Measurements from ENCODE around the gene DENND4C.
A peak's percentile ranks its signal among the peaks of the same experiment; 100 is the strongest.
"Not testable (repeated sequence)": the region's sequence is repeated elsewhere in the genome, so short reads cannot be mapped to it uniquely, and the experiment has no call there.

The DENND4C gene

GRCh38 chr9:19224563-19224962 is 5.9 kb upstream of the DENND4C start:
- DNase-seq (ENCODE audit: low read depth in 2 of 2), result no peak

DNA sequence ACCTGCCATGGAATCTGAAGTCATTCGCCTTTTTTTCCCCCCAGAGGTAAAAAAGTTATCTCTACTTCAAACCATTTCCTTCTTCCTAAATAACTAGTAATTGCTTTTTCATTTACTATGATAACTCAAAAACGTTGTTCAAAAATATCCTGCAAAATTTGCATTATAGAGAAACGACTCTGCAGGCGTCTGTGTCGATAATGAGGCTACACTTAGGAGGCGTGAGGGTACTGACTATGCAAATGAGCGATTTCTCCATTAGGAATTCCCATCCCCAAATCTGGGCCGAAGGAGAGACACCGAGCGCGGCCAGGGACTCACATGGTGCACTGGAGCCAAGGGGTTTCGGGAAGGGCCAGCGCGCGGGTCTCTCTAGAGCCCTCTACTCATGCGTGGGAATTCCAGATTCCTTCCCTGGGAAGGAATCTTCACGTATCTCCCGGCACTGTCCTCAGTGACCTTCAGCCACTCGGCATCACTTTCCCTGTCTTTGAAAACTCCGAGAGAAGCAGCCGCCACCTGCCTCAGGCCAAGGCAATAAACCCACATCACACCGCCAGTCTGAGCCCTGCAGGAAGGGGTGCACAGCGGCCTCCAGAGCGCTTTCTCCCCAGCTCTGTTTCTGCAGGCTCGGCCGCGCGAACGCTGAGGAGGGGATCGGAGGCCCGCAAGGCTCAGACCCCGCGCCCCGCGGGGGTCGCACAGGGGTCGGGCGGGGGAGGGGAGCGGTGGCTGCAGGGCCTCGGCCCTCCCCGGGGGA is 718 bp upstream of the DENND4C start:
- peak in 1 of 2 experiments; percentile 10 for DNase-seq (ENCODE audit: low read depth in 2 of 2)

- DNase-seq (ENCODE audit: low read depth in 2 of 2), result no peak
These were observed 822 bp downstream of the DENND4C start for GRCh38 chr9:19231126-19231903.

- DNase-seq (ENCODE audit: low read depth in 2 of 2), result no peak
These were observed 1.7 kb downstream of the DENND4C start for GRCh38 chr9:19231904-19232822.

- peak in 1 of 2 experiments; percentile 12 for DNase-seq (ENCODE audit: low read depth in 2 of 2)
These were observed 2.3 kb downstream of the DENND4C start for GRCh38 chr9:19232823-19233194.

DNA sequence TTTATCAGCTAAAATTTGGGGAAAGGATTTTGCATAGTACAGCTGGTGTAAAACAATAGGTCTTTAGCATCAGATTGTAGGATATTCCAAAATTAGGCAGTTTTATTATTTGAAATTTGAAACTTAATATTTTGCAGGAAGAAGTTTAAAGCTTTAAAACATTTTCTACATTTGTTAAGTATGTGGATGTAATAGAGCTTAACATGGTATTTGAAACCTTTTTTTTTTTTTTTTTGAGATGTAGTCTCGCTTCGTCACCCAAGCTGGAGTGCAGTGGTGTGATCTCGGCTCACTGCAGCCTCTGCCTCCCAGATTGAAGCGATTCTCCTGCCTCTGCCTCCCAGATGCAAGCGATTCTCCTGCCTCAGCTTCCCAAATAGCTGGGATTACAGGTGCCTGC is 2.9 kb downstream of the DENND4C start:
- no peak for DNase-seq (ENCODE audit: low read depth in 2 of 2)

GRCh38 chr9:19239955-19240354 is 9.5 kb downstream of the DENND4C start:
- DNase-seq (ENCODE audit: low read depth in 2 of 2), result peak; percentile 15 to 20

- DNase-seq (ENCODE audit: low read depth in 2 of 2), result no peak
These were observed 11.2 kb downstream of the DENND4C start for GRCh38 chr9:19241728-19242127.

DNA sequence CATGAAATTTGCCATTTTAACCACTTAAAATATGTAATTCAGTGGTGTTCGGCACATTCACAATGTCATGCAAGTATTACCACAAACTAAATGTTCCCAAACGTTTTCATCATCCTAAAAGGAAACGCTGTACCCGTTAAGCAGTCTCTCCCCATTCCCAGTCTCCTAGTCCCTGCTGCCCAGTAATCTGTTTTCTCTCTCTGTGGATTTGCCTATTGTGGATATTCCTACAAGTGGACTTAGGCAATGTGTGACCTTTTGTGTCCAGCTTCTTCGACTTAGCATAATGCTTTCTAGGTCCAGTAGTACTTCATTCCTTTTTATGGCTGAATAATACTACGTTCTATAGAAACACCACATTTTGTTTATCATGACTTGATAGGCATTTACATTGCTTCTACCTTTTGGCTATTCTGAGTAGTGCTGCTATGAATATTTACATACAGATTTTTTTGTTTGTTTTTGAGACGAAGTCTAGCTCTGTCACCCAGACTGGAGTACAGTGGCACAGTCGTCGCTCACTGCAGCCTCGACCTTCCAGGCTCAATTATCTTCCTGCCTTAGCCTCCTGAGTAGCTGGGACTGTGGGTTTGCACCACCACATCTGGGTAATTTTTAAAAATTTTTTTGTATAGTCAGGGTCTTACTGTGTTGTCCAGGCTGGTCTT is 13.0 kb downstream of the DENND4C start:
- no peak for DNase-seq (ENCODE audit: low read depth in 2 of 2)

DNA sequence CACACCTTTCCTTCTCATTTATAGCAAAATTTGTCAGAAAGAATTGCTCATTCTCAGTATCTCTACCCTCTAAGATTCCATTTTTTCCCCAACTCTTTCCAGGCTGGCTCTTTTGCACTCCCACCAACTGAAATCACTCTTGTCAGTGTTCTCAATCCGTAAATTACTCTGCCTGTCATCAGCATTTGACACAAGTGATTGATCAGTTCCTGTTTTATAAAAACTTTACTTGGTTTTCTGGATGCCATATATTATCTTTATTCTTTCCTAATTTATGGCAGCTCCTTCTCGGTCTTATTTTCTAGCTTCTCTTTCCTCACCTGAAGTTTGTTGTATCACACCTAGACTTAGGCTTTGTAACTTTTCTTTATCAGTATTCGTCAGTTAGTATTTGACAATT is 16.4 kb downstream of the DENND4C start:
- DNase-seq (ENCODE audit: low read depth in 2 of 2), result no peak

DNA sequence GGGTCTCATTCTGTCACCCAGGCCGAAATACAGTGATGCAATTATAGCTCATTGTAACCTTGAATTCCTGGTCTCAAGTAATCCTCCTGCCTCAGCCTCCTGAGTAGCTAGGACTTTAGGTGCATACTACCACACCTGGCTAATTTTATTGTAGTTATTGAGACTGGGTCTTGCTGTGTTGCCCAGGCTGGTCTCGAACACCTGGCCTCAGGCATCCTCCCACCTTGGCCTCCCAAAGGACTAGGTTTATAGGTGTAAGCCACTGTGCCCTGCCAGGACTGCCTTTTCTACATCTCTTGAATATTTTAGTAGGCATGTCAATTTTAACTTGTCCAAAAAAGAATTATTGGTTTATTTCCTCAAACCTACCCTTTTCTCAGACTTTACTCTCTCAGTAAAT is 16.9 kb downstream of the DENND4C start:
- no peak for DNase-seq (ENCODE audit: low read depth in 2 of 2)

DNA sequence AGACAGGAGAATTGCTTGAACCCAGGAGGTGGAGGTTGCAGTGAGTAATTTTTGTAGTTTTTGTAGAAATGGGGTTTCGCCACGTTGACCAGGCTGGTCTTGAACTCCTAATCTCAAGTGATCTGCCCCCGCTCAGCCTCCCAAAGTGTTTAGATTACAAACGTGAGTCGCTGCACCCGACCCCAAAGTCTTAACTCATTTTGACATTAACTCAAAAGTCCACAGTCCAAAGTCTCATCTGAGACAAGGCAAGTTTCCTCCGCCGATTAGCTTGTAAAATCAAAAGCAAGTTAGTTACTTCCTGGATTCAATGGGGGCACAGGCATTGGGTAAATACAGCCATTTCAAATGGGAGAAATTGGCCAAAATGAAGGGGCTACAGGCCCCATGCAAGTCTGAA is 19.9 kb downstream of the DENND4C start:
- DNase-seq (ENCODE audit: low read depth in 2 of 2), result not testable (repeated sequence)

GRCh38 chr9:19251203-19251602 is 20.7 kb downstream of the DENND4C start:
- not testable (repeated sequence) for DNase-seq (ENCODE audit: low read depth in 2 of 2)

DNA sequence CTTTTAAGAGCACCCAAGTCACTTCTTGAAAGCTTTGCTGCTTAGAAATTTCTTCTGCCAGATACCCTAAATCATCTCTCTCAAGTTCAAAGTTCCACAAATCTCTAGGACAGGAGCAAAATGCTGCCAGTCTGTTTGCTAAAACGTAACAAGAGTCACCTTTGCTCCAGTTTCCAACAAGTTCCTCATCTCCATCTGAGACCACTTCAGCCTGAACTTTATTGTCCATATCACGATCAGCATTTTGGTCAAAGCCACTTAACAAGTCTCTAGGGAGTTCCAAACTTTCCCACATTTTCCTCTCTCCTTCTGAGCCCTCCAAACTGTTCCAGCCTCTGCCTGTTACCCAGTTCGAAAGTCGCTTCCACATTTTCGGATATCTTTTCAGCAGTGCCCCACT is 21.1 kb downstream of the DENND4C start:
- DNase-seq (ENCODE audit: low read depth in 2 of 2), result not testable (repeated sequence)

DNA sequence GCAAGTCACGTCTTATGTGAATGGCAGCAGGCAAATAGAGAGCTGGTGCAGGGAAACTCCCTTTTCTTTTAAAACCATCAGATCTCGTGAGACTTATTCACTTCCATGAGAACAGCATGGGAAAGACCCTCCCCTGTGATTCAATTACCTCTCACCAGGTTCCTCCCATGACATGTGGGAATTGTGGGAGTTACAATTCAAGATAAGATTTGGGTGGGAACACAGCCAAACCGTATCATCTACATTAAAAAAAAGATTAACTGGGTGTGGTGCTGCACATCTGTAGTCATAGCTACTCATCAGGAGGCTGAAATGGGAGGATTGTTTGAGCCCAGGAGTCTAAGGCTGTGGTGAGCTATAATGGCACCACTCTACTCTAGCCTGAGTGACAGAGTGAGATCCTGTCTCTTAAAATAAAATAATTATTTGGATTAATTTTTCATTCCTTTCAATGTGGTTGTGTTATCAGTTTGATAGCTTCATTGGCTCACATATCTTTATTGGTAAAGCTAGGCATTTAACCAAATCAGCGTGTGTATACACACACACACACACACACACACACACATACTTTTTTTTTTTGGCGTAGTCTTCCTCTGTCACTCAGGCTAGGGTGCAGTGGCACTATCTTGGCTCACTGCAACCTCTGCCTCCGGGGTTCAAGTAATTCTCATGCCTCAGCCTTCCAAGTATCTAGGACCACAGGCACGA is 21.8 kb downstream of the DENND4C start:
- DNase-seq (ENCODE audit: low read depth in 2 of 2), result no peak

- DNase-seq (ENCODE audit: low read depth in 2 of 2), result no peak
These were observed 22.4 kb downstream of the DENND4C start for GRCh38 chr9:19252885-19253219.

DNA sequence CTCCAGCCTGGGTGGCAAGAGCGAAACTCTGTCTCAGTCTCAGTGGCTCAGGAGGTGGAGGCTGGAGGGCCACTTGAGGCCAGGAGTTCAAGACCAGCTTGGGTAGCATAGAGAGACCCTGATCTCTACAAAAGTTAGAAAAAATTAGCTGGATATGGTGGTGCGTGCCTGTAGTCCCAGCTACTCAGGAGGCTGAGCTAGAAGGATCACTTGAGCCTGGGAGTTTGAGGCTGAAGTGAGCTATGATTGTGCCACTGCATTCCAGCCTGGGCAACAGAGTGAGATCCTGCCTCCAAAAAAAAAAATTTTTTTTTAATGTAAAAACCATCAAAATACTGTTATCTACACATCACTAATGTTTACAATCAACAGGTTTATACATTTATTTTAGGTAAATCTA is 24.6 kb downstream of the DENND4C start:
- DNase-seq (ENCODE audit: low read depth in 2 of 2), result no peak

DNA sequence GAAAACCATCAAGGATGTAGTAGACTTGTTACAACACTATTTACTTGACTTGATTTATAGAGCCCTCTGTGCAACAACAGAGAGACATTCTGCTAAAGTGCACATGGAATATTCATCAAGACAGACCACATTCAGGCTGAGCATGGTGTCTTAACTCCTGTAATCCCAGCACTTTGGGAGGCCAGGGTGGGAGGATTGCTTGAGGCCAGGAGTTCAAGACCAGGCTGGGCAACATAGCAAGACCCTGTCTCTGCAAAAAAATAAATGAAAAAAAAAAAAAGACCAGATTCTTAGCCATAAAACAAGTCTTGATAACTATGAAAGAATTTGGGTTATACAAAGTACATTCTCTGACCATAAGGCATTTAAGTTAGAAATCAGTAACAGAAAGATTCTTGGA is 25.3 kb downstream of the DENND4C start:
- no peak for DNase-seq (ENCODE audit: low read depth in 2 of 2)

GRCh38 chr9:19259665-19260255 is 29.3 kb downstream of the DENND4C start:
- DNase-seq (ENCODE audit: low read depth in 2 of 2), result not testable (repeated sequence)

DNA sequence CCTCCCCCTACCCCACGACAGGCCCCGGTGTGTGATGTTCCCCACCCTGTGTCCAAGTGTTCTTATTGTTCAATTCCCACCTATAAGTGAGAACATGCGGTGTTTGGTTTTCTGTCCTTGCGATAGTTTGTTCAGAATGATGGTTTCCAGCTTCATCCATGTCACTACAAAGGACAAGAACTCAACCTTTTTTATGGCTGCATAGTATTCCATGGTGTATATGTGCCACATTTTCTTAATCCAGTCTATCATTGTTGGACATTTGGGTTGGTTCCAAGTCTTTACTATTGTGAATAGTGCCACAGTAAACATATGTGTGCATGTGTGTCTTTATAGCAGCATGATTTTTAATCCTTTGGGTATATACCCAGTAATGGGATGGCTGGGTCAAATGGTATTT is 35.1 kb downstream of the DENND4C start:
- DNase-seq (ENCODE audit: low read depth in 2 of 2), result not testable (repeated sequence)
